ENCODE results near the gene UBN2. TPM values are rescaled to one million over a fixed set of nuclear protein-coding genes. Genes with fewer than 3 reads are reported as not detected.
"Not testable (repeated sequence)": the region's sequence is repeated elsewhere in the genome, so short reads cannot be mapped to it uniquely, and the experiment has no call there.

UBN2 gene
- total RNA-seq, 4 donors from 2014 or later: 3.6 to 40.5 (median 17.5) TPM

DNA sequence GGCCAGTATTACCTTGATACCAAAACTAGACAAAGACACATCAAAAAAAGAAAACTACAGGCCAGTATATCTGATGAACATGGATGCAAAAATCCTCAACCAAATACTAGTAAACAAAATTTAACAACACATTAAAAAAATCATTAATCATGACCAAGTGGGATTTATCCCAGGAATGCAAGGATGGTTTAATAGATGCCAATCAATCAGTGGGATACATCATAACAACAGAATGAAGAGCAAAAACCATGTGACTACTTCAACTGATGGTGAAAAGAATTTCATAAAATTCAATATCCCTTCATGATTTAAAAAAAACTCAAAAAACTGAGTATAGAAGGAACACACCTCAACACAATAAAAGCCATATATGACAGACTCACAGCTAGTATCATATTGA, 25.2 kb upstream of the UBN2 start:
- H3K27me3 ChIP-seq: no peaks in the 10 kb centered on the region
- peaks cover 0 to 11% of the 10 kb centered on the region in 2 donors for H3K9me3 ChIP-seq
- no peak for TF ChIP-seq POLR2A (IDR thresholded peaks at IDR 0.05)
- TF ChIP-seq, protein P1, sequence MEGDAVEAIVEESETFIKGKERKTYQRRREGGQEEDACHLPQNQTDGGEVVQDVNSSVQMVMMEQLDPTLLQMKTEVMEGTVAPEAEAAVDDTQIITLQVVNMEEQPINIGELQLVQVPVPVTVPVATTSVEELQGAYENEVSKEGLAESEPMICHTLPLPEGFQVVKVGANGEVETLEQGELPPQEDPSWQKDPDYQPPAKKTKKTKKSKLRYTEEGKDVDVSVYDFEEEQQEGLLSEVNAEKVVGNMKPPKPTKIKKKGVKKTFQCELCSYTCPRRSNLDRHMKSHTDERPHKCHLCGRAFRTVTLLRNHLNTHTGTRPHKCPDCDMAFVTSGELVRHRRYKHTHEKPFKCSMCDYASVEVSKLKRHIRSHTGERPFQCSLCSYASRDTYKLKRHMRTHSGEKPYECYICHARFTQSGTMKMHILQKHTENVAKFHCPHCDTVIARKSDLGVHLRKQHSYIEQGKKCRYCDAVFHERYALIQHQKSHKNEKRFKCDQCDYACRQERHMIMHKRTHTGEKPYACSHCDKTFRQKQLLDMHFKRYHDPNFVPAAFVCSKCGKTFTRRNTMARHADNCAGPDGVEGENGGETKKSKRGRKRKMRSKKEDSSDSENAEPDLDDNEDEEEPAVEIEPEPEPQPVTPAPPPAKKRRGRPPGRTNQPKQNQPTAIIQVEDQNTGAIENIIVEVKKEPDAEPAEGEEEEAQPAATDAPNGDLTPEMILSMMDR (IDR thresholded peaks at IDR 0.05): no peak
- H3K4me3 ChIP-seq: no peak overlapping the region
- intact Hi-C loops (cut with DNase I; ENCODE audit: low total_unique reads): no loop called here
- H3K27ac ChIP-seq: no peak overlapping the region
- no peak for DNase-seq
- H3K4me1 ChIP-seq: no peaks in the 10 kb centered on the region
- H3K36me3 ChIP-seq: no peaks in the 10 kb centered on the region

DNA sequence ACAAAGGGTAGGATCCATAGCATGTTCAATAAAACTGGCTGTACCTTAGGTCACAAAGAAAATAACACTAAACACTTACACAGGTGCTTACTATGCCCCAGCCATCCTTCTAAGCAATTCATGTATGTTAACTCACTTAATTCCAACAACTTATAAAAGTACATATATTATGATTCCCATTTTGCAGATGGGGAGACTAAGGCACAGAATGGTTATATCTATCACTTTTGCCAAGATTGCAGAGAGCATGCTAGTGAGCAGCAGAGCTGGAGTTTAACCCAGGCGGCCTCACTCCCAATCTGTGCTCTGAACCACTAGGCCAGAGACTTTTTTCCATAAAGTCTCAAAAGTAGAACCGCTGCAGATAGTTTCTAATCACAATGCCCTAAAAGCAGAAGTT, 18.9 kb upstream of the UBN2 start:
- Histone ChIP-seq H3K27me3 (no peaks in the 10 kb centered on the region), H3K9me3 (no peaks in the 10 kb centered on the region), H3K27ac (no peak overlapping the region), H3K4me1 (no peaks in the 10 kb centered on the region), H3K36me3 (no peaks in the 10 kb centered on the region), H3K4me3 (no peak overlapping the region)
- no peak for TF ChIP-seq POLR2A (IDR thresholded peaks at IDR 0.05)
- TF ChIP-seq, protein P1 (IDR thresholded peaks at IDR 0.05): no peak
- intact Hi-C loops (cut with DNase I; ENCODE audit: low total_unique reads): no loop called here
- no peak for DNase-seq

DNA sequence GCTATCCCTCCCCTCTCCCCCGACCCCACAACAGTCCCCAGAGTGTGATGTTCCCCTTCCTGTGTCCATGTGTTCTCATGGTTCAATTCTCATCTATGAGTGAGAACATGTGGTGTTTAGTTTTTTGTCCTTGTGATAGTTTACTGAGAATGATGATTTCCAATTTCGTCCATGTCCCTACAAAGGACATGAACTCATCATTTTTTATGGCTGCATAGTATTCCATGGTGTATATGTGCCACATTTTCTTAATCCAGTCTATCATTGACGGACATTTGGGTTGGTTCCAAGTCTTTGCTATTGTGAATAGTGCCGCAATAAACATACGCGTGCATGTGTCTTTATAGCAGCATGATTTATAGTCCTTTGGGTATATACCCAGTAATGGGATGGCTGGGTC, 17.5 kb upstream of the UBN2 start:
- H3K4me1 ChIP-seq; H3K4me3 ChIP-seq; H3K27me3 ChIP-seq; H3K36me3 ChIP-seq; H3K27ac ChIP-seq; H3K9me3 ChIP-seq; DNase-seq; intact Hi-C loops (cut with DNase I; ENCODE audit: low total_unique reads): not testable (repeated sequence)

DNA sequence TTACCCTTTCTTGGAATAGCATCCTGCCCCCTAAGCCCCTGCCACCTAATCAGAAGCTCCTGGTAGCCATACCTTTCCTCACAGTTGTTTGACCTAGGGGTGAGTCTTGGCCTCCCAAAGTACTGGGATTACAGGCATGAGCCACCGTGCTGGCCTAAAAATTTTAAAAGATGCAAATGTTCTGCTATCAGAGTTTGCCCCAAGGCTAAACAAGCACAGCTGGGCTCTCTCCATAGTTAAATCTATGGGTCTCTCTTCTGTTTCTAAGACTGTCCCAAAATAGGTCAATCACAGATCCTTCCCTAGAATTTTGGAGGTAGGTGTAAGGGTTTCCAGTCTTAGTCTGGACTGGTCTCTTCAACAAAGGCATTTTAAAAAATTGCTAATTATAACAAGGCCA, 12.9 kb upstream of the UBN2 start:
- intact Hi-C loops (cut with DNase I; ENCODE audit: low total_unique reads): no loop called here
- TF ChIP-seq, protein P1 (IDR thresholded peaks at IDR 0.05): no peak
- no peak for TF ChIP-seq POLR2A (IDR thresholded peaks at IDR 0.05)
- no peak for DNase-seq
- Histone ChIP-seq H3K36me3 (no peaks in the 10 kb centered on the region), H3K4me3 (no peak overlapping the region), H3K4me1 (no peaks in the 10 kb centered on the region), H3K27me3 (no peaks in the 10 kb centered on the region), H3K9me3 (no peaks in the 10 kb centered on the region), H3K27ac (no peak overlapping the region)

DNA sequence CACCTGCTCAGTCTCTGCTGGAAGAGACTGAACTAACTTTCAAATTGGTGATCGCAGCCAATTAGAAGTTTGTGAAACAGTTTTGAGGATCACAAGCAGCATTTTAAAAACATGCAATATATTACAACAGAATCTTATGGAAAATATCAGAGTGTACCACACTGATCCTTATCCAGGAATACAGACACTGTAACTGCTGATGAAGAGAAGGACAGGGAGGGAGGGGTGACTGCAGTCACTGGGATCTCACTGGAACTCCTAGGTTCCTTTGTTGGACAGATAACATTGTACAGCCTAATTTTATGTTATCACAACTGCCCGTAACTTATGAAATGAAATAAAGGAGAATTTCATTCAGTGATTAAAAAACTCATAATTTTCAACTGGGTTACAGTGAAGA, 6.8 kb upstream of the UBN2 start:
- Histone ChIP-seq H3K27ac (no peak overlapping the region), H3K9me3 (no peaks in the 10 kb centered on the region), H3K36me3 (no peaks in the 10 kb centered on the region), H3K4me3 (no peak overlapping the region), H3K27me3 (no peaks in the 10 kb centered on the region), H3K4me1 (no peaks in the 10 kb centered on the region)
- DNase-seq: no peak
- intact Hi-C loops (cut with DNase I; ENCODE audit: low total_unique reads): no loop called here
- TF ChIP-seq POLR2A (IDR thresholded peaks at IDR 0.05): no peak
- TF ChIP-seq, protein P1 (IDR thresholded peaks at IDR 0.05): no peak

DNA sequence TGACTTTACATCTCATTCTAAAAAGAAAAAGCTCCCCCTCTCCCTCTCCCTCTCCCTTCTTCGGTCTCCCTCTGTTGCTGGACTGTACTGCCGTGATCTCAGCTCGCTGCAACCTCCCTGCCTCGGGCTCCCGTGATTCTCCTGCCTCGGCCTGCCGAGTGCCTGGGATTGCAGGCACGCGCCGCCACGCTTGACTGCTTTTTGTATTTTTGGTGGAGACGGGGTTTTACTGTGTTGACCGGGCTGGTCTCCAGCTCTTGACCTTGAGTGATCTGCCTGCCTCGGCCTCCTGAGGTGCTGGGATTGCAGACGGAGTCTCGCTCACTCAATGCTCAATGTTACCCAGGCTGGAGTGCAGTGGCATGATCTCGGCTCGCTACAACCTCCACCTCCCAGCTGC, 6.2 kb upstream of the UBN2 start:
- H3K4me1 ChIP-seq; H3K9me3 ChIP-seq; H3K27me3 ChIP-seq; DNase-seq; H3K27ac ChIP-seq; H3K36me3 ChIP-seq; intact Hi-C loops (cut with DNase I; ENCODE audit: low total_unique reads); H3K4me3 ChIP-seq: not testable (repeated sequence)

DNA sequence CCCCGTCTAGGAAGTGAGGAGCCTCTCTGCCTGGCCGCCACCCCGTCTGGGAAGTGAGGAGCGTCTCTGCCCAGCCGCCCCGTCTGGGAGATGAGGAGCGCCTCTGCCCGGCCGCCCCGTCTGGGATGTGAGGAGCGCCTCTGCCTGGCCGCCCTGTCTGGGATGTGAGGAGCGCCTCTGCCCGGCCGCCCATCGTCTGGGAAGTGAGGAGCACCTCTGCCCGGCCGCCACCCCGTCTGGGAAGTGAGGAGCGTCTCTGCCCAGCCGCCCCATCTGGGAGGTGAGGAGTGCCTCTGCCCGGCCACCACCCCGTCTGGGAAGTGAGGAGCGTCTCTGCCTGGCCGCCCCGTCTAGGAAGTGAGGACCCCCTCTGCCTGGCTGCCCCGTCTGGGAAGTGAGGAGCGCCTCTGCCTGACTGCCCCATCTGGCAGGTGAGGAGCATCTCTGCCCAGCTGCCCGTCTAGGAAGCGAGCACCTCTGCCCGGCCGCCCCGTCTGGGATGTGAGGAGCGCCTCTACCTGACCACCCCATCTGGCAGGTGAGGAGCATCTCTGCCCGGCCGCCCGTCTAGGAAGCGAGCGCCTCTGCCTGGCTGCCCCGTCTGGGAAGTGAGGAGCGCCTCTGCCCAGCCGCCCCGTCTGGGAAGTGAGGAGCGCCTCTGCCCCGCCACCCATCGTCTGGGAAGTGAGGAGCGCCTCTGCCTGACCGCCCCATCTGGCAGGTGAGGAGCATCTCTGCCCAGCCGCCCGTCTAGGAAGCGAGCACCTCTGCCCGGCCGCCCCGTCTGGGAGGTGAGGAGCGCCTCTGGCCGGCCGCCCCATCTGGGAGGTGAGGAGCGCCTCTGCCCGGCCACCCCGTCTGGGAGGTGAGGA, 5.5 kb upstream of the UBN2 start:
- H3K9me3 ChIP-seq; H3K4me1 ChIP-seq; intact Hi-C loops (cut with DNase I; ENCODE audit: low total_unique reads); DNase-seq; H3K36me3 ChIP-seq; H3K27ac ChIP-seq; H3K27me3 ChIP-seq; H3K4me3 ChIP-seq: not testable (repeated sequence)

DNA sequence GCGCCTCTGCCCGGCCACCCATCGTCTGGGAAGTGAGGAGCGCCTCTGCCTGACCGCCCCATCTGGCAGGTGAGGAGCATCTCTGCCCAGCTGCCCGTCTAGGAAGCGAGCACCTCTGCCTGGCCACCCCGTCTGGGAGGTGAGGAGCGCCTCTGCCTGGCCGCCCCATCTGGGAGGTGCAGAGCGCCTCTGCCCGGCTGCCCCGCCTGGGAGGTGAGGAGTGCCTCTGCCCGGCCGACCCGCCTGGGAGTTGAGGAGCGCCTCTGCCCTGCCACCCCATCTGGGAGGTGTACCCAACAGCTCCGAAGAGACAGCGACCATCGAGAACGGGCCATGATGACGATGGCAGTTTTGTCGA, 4.9 kb upstream of the UBN2 start:
- H3K27ac ChIP-seq; DNase-seq; H3K27me3 ChIP-seq; H3K4me3 ChIP-seq; H3K9me3 ChIP-seq; intact Hi-C loops (cut with DNase I; ENCODE audit: low total_unique reads); H3K4me1 ChIP-seq; H3K36me3 ChIP-seq: not testable (repeated sequence)

DNA sequence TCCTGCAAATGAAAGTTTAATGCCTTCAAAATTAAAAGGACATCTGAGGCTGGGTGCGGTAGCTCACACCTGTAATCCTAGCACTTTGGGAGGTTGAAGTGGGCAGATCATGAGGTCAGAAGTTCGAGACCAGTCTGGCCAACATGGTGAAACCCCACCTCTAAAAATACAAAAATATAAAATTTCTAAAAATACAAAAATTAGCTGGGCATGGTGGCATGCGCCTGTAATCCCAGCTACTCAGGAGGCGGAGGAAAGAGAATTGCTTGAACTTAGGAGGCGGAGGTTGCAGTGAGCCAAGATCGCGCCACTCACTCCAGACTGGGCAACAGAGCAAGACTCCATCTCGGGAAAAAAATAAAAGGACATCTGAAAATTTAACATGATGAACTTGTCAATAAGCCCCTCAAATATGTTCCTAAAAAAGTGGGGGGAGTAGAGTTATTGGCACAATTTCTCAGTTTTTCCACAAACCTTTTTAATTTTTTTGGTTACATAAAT, 4.0 kb upstream of the UBN2 start:
- H3K4me1 ChIP-seq; H3K4me3 ChIP-seq; H3K36me3 ChIP-seq; H3K27ac ChIP-seq; DNase-seq; H3K9me3 ChIP-seq; H3K27me3 ChIP-seq; intact Hi-C loops (cut with DNase I; ENCODE audit: low total_unique reads): not testable (repeated sequence)
